ENCODE measurements around the gene GDF2.

GDF2 gene

GRCh38 chr10:47356708-47357107, 34.5 kb downstream of the GDF2 start:
- DNase-seq = no peak

GRCh38 chr10:47357131-47357582, 34.9 kb downstream of the GDF2 start:
- no peak for DNase-seq

GRCh38 chr10:47357911-47358310, 35.7 kb downstream of the GDF2 start:
- no peak for DNase-seq

GRCh38 chr10:47358457-47358856, 36.2 kb downstream of the GDF2 start:
- no peak for DNase-seq

DNA sequence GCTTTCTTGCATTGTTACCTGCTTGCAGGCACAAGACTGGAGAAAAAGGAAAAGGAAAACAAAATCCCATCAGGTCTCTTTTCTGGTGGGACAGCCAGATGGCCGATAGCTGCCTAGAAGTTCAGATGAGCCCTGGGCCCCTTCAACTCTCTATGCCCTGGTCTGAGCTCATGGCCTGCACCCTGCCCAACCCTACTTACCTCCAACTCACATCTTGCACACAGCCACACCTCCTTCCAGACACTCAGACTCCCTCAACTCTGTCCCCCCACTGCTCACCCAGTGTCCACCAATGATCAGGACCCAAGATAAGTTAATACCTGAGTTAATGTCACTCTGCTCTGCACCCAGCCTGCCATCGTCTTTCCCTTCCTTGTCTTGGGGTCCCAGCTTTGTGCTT, 36.8 kb downstream of the GDF2 start:
- no peak for DNase-seq

- no peak for DNase-seq
Observed at GRCh38 chr10:47359626-47360418, 37.6 kb downstream of the GDF2 start.

DNA sequence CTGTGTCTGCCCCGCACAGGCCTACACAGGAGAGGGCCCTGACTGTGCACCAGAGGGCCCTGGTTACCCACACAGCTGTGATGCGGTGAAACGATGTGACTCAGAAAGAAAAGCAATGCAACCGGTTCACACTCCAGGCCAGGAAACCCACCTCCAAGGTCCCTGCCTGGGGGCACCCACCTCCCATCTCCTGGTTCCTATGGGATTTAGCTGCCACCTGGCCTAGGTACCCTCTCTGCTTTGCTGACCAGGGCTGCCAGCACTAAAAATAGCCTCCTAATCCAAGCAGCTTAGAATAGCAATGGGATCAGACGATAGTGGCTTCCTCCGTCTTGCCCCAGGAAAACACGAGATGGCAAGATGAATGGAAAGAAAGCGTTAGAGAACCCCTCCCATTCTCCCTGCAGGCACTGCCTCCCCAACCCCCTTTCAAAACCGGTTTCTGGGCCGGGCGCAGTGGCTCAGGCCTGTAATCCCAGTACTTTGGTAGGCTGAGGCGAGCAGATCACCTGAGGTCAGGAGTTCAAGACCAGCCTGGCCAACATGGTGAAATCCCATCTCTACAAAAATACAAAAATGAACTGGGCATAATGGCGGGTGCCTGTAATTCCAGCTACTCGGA, 38.3 kb downstream of the GDF2 start:
- no peak for DNase-seq

DNA sequence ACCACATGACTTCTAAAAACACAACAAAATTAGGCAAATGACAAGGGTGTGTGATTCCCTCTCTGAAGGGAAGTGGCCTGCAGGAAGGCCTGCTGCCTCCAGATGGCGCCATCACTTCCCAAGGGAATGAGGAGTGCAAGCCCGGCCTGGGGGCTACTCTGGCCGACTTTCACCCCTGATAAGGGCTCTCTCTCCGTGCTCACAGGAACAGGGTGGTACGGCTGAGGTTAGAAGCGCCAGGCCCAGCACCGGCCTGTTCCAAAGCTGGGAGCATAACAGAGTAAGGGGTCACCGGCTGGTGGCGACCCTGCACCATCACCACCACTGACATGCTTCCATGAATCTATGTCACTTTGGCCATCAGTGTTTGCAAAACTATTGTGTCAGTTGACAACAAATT, 39.0 kb downstream of the GDF2 start:
- DNase-seq = no peak

DNA sequence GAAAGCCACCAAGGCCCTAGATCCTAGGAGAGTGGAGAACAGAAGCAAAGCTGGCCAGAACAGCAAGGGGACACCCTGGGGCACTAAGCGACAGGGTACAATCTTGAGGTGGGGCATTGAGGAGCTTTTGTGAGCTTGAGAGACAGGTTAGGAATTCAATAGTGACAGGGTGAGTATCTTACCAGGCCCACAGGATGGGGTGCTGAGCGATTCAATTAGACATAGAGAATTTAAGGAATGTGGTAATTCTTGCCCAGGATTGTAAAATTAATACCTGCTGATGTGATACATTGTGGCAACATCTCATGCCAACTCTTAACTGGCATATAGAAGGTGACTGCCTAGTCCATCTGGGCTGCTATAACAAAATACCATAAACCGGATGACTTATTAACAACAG, 39.9 kb downstream of the GDF2 start:
- no peak for DNase-seq

DNA sequence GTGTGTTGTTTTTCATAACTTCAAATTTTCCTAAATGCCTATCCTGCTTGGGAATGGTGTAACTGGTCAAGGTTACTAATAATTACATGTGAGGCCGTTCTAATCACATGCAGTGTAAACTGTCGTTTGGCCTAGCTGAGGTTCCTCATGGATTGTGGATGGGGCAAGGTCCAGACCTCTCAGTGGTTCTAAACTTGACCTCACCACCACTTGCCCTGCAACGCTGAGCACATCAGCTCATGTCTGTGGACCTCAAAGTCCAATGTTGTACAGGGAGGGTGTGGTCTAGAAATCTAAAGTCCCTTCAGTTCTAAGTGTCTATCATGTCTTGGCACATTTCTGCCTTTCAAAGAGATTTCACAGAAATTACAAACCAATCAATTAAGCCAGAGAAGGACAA, 41.5 kb downstream of the GDF2 start:
- DNase-seq = no peak

DNA sequence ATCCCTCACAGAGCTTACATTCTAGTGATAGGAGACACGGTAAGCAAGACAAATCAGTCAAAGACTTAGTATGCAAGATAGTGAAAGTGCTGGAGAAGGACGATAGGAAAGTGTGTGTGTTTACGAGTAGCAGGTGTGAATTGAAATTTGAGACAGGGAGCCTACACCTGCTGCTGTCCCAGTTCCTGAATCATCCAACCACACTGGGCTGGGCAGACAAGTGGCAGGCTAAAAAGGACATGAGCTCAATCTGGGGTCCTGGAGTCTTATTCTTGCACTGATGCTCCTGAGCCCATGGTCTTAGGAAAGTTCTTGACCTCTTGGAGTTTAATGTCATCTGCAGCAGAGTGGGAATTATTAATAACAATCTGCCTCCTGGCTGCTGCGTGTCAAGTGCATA, 42.1 kb downstream of the GDF2 start:
- DNase-seq = no peak

- no peak for DNase-seq
Observed at GRCh38 chr10:47364911-47365310, 42.7 kb downstream of the GDF2 start.

DNA sequence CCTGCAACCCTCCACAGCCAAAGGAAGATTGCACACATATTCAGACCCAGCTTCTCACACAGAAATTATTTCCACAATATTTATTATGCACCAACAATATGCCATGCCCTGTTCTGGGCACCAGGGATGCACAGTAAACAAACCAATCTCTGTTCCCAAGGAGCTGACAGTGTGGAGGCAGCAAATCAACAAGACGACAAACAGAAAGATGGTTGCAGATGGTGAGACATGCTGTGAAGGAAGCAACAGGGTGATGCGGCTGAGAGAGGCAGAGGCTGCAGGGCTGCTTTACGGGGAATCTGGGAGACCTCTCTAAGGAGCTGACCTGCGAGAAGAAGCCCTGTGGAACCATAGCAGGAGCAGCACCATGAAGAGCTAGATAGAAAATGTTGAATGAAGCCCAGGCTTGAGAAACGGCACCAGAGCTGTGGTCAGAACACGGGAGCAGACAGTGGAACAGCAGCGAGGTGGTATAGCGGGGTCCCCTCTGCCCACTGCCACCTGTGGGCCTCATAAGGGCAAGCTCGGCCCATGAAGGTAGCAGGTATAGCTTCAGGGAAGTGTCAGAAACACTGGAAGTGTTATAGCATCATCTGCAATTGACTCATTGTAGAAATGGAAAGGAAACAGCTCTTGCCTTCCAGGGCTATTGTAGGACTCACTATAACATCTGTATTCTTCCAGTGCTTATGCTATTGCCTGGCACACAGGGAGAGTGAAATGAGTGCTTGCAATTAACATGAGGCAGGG, 43.4 kb downstream of the GDF2 start:
- no peak for DNase-seq

- DNase-seq = no peak
Observed at GRCh38 chr10:47366181-47366631, 44.0 kb downstream of the GDF2 start.

DNA sequence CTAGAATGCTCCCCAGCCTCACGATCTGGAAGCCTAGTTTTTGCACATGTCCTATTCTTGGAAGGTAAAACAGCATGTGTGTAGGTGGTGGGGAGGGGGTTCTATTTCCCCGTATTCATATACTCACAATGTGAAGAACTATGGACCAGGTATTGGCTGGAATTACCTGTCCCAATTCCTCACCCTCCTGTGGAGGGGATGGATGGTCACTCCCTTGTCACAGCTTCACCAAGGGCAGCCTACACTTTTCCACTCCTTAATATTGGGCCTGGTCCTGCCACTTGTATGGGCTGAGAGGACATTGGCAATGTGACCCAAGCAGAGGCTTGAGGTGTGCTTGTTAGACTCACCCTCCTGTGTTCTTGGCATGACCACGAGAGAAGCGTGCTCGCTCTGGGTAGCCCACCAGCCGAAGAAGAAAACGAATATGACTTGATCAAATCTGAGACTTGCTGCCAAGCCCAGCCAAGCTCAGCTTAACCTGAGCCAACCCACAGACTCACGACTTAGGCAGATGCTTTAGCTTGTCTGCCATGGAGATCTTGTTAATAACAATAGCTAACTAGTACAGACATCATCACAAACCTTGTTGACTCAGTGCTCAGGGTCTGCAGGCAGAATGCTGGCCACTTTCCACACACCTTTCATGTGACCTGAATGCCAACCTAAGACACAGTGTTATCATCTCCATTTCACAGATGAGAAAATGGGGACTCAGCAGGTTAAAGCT, 44.6 kb downstream of the GDF2 start:
- DNase-seq = no peak

DNA sequence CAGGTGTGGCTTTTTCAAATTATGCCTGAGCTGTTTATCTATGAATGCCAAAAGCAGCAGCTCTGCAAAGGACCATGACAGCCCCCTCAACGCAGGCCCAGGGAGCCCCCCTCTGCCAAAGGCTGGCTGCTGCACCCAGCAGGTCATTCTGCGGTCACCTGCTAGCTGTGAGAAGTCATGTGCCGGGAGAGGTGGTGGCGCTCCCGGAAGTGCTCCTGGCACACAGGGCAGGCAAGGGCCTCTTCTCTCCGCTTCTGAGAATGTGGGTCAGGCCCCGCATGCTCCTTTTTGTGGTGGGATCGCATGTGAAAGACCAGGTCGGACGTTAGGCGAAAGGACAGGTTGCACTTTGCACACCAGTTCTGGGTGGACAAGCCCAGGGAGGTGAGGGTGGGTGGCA, 45.4 kb downstream of the GDF2 start:
- no peak for DNase-seq

GRCh38 chr10:47368431-47369180, 46.4 kb downstream of the GDF2 start:
- no peak for DNase-seq

DNA sequence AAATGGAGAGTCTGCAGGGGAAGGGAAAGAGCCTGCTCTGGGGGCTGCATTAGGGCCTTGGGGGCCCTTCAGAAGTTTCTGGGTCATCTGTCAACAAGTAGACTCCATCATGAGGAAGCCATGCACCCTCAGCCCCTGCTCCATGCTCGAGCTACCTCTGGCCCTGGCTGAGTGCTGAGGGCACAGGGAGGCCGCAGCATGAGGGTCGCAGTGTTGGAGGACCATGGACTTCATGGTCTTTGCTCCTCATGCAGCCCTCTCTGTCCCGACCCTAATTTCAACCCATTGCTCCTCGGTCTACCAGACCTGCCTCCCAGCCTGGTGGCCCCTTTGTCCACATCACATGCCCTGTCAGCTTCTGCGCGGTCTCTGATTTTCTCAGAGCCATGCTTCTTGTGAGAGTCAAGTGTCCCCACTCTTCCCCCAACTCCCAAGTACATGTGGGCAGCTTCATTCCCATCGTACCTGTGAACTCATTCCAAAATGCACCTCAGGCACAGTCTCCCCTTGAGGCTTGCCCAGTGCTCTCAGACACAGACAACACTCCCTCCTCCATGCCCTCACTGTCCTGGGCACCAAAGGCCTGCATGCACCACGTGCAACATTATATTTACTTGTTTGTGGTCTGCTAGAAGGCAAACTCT, 47.1 kb downstream of the GDF2 start:
- no peak for DNase-seq

DNA sequence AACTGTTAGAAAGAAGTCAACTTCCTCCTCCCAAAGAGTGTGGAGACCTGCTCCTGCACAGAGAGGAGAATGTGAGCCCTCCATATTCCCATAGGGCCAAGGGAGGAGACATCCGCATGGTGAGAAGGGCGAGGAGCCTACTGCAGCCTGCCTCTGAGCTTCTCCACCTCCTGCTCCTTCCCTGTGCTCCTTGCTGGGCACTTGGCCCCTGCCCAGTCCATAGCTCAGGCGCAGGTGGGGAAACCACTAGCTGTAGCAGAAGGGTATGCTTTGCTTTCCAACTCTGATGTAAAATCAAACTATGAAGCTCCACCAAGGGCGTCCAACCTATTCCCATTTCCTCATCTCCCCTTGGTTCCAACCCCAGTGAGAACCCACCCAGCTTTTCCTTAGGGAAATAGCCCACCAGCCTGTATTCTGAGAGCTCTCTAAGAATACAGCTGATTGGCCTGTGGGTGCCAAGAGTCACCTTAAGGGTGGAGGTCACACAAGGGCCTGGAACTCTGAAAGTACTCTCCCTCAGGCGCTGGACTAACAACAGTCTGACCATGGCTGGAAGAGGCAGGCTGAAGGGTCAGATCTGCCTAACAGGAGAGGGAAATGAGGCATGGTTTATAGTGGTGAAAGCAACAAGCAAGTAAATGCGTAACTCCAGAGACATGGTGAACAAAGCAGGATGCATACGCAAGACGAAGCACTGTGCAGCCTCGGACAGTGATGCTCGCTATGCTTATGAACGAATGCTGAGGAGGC, 47.9 kb downstream of the GDF2 start:
- DNase-seq = no peak

DNA sequence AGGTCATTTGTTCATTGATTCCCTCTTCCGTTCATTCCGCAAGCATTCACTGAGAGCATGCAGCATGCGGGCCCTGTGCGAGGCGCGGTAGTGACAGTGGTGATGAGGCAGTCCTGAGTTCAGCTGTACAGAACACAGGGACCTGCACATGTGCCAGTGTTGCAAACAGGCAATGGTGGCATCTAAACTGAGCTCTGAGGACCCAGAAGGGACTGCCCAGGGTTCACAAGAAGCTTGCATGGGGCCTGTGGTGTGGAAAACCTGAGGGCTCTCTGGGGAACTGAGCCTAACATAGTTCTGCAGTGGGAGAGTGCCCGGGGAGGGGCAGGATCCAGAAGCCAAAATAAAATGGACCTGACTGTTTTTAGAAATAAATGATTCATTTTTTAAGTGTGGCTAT, 48.6 kb downstream of the GDF2 start:
- DNase-seq = no peak
